22Rv1 (cell line): ENCODE data around the gene IL23A.

ENCODE experiments used
- ZFX ChIP-seq: fragments of 450-650 bp; IDR thresholded peaks from 2 replicates; pipeline ENCODE4 v1.6.1; 2017; ENCODE audit warnings: antibody characterized with exemption, borderline replicate concordance
- TF ChIP-seq, protein P1 (sequence below): fragments of 450-650 bp; IDR thresholded peaks from 2 replicates; pipeline ENCODE4 v1.5.1; 2017; ENCODE audit warnings: mild to moderate bottlenecking

DNA sequence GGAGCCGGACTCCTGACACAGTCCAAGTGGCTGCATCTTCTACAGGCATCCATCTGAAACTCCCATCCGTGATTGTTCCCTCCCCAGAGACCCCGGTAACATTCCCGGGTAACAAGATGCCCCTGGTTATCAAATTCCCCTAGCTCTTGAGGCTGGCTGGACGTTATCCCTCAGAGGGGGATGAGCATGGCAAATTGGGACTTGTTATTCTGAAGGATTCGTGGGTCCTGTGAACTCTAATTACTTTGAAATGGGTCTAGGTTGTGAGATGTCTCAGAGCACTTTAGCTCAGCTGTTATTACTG is 4.2 kb upstream of the IL23A start:
- TF ChIP-seq, protein P1, sequence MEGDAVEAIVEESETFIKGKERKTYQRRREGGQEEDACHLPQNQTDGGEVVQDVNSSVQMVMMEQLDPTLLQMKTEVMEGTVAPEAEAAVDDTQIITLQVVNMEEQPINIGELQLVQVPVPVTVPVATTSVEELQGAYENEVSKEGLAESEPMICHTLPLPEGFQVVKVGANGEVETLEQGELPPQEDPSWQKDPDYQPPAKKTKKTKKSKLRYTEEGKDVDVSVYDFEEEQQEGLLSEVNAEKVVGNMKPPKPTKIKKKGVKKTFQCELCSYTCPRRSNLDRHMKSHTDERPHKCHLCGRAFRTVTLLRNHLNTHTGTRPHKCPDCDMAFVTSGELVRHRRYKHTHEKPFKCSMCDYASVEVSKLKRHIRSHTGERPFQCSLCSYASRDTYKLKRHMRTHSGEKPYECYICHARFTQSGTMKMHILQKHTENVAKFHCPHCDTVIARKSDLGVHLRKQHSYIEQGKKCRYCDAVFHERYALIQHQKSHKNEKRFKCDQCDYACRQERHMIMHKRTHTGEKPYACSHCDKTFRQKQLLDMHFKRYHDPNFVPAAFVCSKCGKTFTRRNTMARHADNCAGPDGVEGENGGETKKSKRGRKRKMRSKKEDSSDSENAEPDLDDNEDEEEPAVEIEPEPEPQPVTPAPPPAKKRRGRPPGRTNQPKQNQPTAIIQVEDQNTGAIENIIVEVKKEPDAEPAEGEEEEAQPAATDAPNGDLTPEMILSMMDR, result peak; percentile 60
- no peak for TF ChIP-seq ZFX
